GM19397 (cell line): ENCODE measurements around the gene RAB4B.
"Not testable (repeated sequence)": the region's sequence is repeated elsewhere in the genome, so short reads cannot be mapped to it uniquely, and the experiment has no call there.

Source experiments
- ATAC-seq: cut with Tn5 transposase; IDR thresholded peaks from one replicate; pipeline ENCODE4 v1.9.1; 2021; ENCODE audit warnings: mild to moderate bottlenecking, moderate library complexity; ENCODE audit not compliant: unreplicated experiment

Gene RAB4B

GRCh38 chr19:40778706-40779284 is 748 bp downstream of the RAB4B start:
- ATAC-seq = no peak

GRCh38 chr19:40780582-40780981 is 2.5 kb downstream of the RAB4B start:
- ATAC-seq = no peak

- no peak for ATAC-seq
Observed at GRCh38 chr19:40781140-40781539, 3.1 kb downstream of the RAB4B start.

- no peak for ATAC-seq
Observed at GRCh38 chr19:40783711-40784110, 5.7 kb downstream of the RAB4B start.

GRCh38 chr19:40784146-40784545 is 6.1 kb downstream of the RAB4B start:
- ATAC-seq = not testable (repeated sequence)

- no peak for ATAC-seq
Observed at GRCh38 chr19:40785526-40785925, 7.5 kb downstream of the RAB4B start.

GRCh38 chr19:40786060-40787037 is 8.3 kb downstream of the RAB4B start:
- no peak for ATAC-seq

- ATAC-seq = no peak
Observed at GRCh38 chr19:40791349-40791748, 13.3 kb downstream of the RAB4B start.

GRCh38 chr19:40791996-40792395 is 13.9 kb downstream of the RAB4B start:
- ATAC-seq = no peak

- no peak for ATAC-seq
Observed at GRCh38 chr19:40797166-40797962, 19.3 kb downstream of the RAB4B start.

GRCh38 chr19:40797963-40798682 is 20.1 kb downstream of the RAB4B start:
- no peak for ATAC-seq

- peak; percentile 80 for ATAC-seq
Observed at GRCh38 chr19:40798683-40799557, 20.9 kb downstream of the RAB4B start, which contains the start of gene EGLN2. Gene EGLN2 (plus strand): TSS chr19:40799191. CDS start chr19:40800573, 1,382 bp downstream.

GRCh38 chr19:40799558-40800338 is 21.7 kb downstream of the RAB4B start:
- ATAC-seq = no peak

GRCh38 chr19:40800339-40800996 is 22.4 kb downstream of the RAB4B start:
- no peak for ATAC-seq

- no peak for ATAC-seq
Observed at GRCh38 chr19:40800997-40801377, 22.9 kb downstream of the RAB4B start.

GRCh38 chr19:40801426-40802299 is 23.6 kb downstream of the RAB4B start:
- ATAC-seq = no peak
